PC-3 (cell line): ENCODE results near the gene MON1A. TPM values are rescaled to one million over a fixed set of nuclear protein-coding genes. Genes with fewer than 3 reads are reported as not detected.

Source experiments
- ATAC-seq: fragments of 200-7000 bp; cut with Tn5 transposase; 2 replicates; pipeline ENCODE4 v1.9.1; 2020; ENCODE audit warnings: mild to moderate bottlenecking, moderate library complexity
- BruUV-seq: library from RNA; stranded (reverse); fragments of 400-500 nt; replicated peaks from 2 replicates; lab custom pipeline; 2021; lab: Mats Ljungman, UMichigan
- CTCF ChIA-PET: fragments of 300-600 bp; sonication (Branson Sonifier 250); formaldehyde crosslinking; loops from one replicate; lab custom pipeline; 2022; ENCODE audit warnings: antibody characterized with exemption; lab: Charles Lee
- POLR2A ChIA-PET: fragments of 300-600 bp; sonication (Branson Sonifier 250); formaldehyde crosslinking; loops from one replicate; lab custom pipeline; 2022; ENCODE audit warnings: antibody characterized with exemption; ENCODE audit not compliant: unreplicated experiment; lab: Charles Lee
- DNase-seq: peaks from one replicate; pipeline ENCODE4 v3.0.0-alpha.2; 2015
- H2AFZ ChIP-seq: fragments of 300-600 bp; sonication (generic); 2 replicates; pipeline ENCODE4 v1.6.0; 2016; ENCODE audit warnings: antibody characterized with exemption, low read length
- H3F3A ChIP-seq: fragments of 300-600 bp; sonication (generic); one replicate; pipeline ENCODE4 v1.6.0; 2017; ENCODE audit warnings: antibody characterized with exemption, low read length, control low read depth, mild to moderate bottlenecking; ENCODE audit not compliant: unreplicated experiment
- H3K27ac ChIP-seq: fragments of 300-600 bp; sonication (generic); 2 replicates; pipeline ENCODE4 v1.5.1; 2016; ENCODE audit warnings: mild to moderate bottlenecking, low read length
- H3K27me3 ChIP-seq: fragments of 300-600 bp; sonication (generic); 2 replicates; pipeline ENCODE4 v1.6.1; 2016; ENCODE audit warnings: low read length, mixed read lengths
- H3K36me3 ChIP-seq: fragments of 300-600 bp; sonication (generic); 2 replicates; pipeline ENCODE4 v1.6.1; 2016; ENCODE audit warnings: low read depth, mixed run types, low read length, mixed read lengths
- H3K4me1 ChIP-seq: fragments of 300-600 bp; sonication (generic); 2 replicates; pipeline ENCODE4 v1.5.1; 2016; ENCODE audit warnings: low read length; ENCODE audit not compliant: insufficient read depth
- H3K4me2 ChIP-seq: fragments of 300-600 bp; sonication (generic); 2 replicates; pipeline ENCODE4 v1.6.0; 2016; ENCODE audit warnings: low read length
- H3K4me3 ChIP-seq: fragments of 300-600 bp; sonication (generic); 2 replicates; pipeline ENCODE4 v1.5.1; 2016; ENCODE audit warnings: mild to moderate bottlenecking, low read length, mixed read lengths
- H3K79me2 ChIP-seq: fragments of 300-600 bp; sonication (generic); 2 replicates; pipeline ENCODE4 v1.6.1; 2017; ENCODE audit warnings: low read length, mixed read lengths
- H3K9ac ChIP-seq: fragments of 300-600 bp; sonication (generic); 2 replicates; pipeline ENCODE4 v1.6.0; 2016; ENCODE audit warnings: mild to moderate bottlenecking, low read length
- H3K9me2 ChIP-seq: fragments of 300-600 bp; sonication (generic); replicated peaks from 2 replicates; pipeline ENCODE4 v1.6.1; 2016; ENCODE audit warnings: mixed run types, low read length, mixed read lengths
- H3K9me3 ChIP-seq: fragments of 300-600 bp; sonication (generic); 2 replicates; pipeline ENCODE4 v1.6.1; 2016; ENCODE audit warnings: low read length, mixed read lengths
- H4K20me1 ChIP-seq: fragments of 300-600 bp; sonication (generic); 2 replicates; pipeline ENCODE4 v1.6.1; 2016; ENCODE audit warnings: low read length, mixed read lengths
- EZH2 ChIP-seq: fragments of 300-600 bp; sonication (generic); IDR thresholded peaks from one replicate; pipeline ENCODE4 v1.6.1; 2017; ENCODE audit warnings: antibody characterized with exemption, mild to moderate bottlenecking, low read length; ENCODE audit not compliant: unreplicated experiment
- EZH2phosphoT487 ChIP-seq: fragments of 300-600 bp; sonication (generic); IDR thresholded peaks from 2 replicates; pipeline ENCODE4 v1.6.1; 2018; ENCODE audit warnings: mild to moderate bottlenecking, antibody characterized with exemption, low read length, borderline replicate concordance
- intact Hi-C: fragments of 100-400 bp; cut with micrococcal nuclease; formaldehyde crosslinking; loops from 2 replicates; pipeline ENCODE4 v1.9.0; 2023
- total RNA-seq: library from RNA; depleted of rRNA; stranded (reverse); fragments of >200 nt; gene quantifications from 2 replicates; pipeline ENCODE4 v1.2.3, GENCODE V29; 2014
- TF ChIP-seq, protein P1 (sequence below): fragments of 300-600 bp; sonication (generic); conservative IDR thresholded peaks from 2 replicates; pipeline ENCODE4 v1.5.1; 2017; ENCODE audit warnings: antibody characterized with exemption, low read depth, mild to moderate bottlenecking, low read length

Gene MON1A
- total RNA-seq, 1 experiment from 2014 or later = 20.8 TPM

DNA sequence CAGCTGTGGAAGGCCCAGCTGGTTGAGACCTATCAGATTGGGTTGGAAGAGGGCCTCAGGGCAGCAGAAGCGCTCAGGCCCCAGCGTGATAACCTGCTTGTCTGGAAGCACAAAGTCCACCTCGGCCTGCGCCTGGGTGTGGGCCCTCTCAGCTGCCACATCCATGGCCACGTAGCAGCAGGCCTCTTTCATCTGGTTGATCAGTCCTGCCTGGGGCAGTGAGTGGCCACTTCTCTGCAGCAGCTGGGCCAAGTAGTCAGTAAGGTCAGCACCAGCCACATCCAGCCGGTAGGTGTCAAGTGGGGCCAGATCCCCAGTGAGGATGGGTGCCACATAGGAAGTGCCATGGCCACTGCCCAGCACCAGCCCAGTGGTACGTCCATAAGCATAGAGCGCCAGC lies 56.0 kb downstream of the MON1A start:
- Histone ChIP-seq H3K27me3 (peaks cover 1% of the 10 kb centered on the region; the same call in 1 of the 2 replicates), H3K36me3 (no peaks in the 10 kb centered on the region), H2AFZ (no peak overlapping the region), H3K9me2 (no peaks in the 10 kb centered on the region), H3K27ac (no peak overlapping the region), H4K20me1 (no peaks in the 10 kb centered on the region), H3K4me1 (no peaks in the 10 kb centered on the region), H3K4me2 (no peak overlapping the region), H3K9me3 (no peaks in the 10 kb centered on the region), H3F3A (no peaks in the 10 kb centered on the region), H3K4me3 (no peak overlapping the region), H3K9ac (no peak overlapping the region), H3K79me2 (no peaks in the 10 kb centered on the region)
- CTCF ChIA-PET = no interaction called here
- no peak for DNase-seq
- intact Hi-C loops = no loop called here
- TF ChIP-seq, protein P1, sequence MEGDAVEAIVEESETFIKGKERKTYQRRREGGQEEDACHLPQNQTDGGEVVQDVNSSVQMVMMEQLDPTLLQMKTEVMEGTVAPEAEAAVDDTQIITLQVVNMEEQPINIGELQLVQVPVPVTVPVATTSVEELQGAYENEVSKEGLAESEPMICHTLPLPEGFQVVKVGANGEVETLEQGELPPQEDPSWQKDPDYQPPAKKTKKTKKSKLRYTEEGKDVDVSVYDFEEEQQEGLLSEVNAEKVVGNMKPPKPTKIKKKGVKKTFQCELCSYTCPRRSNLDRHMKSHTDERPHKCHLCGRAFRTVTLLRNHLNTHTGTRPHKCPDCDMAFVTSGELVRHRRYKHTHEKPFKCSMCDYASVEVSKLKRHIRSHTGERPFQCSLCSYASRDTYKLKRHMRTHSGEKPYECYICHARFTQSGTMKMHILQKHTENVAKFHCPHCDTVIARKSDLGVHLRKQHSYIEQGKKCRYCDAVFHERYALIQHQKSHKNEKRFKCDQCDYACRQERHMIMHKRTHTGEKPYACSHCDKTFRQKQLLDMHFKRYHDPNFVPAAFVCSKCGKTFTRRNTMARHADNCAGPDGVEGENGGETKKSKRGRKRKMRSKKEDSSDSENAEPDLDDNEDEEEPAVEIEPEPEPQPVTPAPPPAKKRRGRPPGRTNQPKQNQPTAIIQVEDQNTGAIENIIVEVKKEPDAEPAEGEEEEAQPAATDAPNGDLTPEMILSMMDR = no peak
- TF ChIP-seq EZH2 (no peak), EZH2phosphoT487 (no peak)
- no TSS peak for BruUV-seq
- no peak for ATAC-seq
- POLR2A ChIA-PET = no interaction called here

DNA sequence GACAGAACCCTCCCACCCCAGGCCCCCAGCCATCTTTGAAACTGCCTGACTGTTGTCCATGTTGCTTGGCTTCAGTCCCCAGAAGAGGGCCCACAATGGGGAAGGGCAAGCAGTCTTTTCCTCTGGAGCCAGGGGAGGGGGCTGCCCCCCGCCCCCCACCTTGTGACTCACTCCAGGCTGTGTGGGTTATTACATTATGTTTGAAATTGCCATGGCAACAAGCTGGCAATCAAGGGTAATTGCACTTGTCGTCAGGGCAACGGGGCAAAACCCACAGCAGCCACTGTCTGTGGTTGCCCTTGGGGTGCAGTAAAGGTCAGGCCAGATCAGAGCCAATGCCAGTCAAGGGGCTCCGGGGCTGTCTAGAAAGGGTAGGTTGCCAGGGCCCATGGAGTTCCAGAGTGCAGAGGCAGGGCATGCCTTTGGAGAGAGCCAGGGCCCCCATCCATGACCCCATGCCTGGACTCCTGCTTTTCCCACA lies 56.8 kb downstream of the MON1A start:
- Histone ChIP-seq H4K20me1 (no peaks in the 10 kb centered on the region), H3K27me3 (peaks cover 3% of the 10 kb centered on the region; the same call in 1 of the 2 replicates), H3K4me3 (no peak overlapping the region), H3K79me2 (no peaks in the 10 kb centered on the region), H3K4me2 (no peak overlapping the region), H3K9me3 (no peaks in the 10 kb centered on the region), H3K4me1 (no peaks in the 10 kb centered on the region), H3F3A (no peaks in the 10 kb centered on the region), H3K36me3 (no peaks in the 10 kb centered on the region), H3K27ac (no peak overlapping the region), H2AFZ (no peak overlapping the region), H3K9ac (no peak overlapping the region), H3K9me2 (no peaks in the 10 kb centered on the region)
- ATAC-seq (no peak), DNase-seq (no peak)
- intact Hi-C loops = no loop called here
- ChIA-PET POLR2A (no interaction called here), CTCF (no interaction called here)
- TF ChIP-seq, protein P1 = no peak
- no TSS peak for BruUV-seq

DNA sequence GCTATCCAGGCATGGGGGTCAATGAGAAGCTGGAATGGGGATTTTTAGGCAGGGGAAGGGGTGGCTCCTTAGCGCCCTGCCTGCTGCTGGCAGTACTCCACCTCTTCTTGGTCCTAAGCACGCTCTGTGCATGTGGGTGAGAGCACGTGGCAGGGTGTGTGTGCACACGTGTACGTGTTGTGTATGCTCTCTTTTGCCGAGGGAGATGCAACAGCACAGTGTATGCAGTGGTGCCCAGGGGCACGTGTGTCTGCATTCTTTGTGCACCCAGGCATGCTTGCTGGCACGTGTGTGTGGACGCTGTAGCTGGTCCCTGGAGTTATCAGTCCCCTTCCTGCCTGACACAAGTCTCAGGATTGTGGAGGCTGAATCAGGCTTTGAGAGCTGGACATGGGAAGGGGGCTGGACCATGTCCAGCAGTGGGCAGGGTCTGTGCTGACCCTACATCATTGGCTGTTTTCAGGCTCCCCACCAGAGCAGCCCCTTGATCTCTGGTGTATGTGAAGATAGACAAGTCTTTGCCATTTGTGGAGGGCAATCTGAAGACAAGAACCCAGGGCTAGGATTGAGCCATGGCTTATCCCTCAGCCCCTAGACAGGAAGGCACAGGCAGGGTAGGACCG lies 58.0 kb downstream of the MON1A start:
- Histone ChIP-seq H3F3A (no peaks in the 10 kb centered on the region), H3K36me3 (no peaks in the 10 kb centered on the region), H3K79me2 (no peaks in the 10 kb centered on the region), H3K9ac (no peak overlapping the region), H3K27ac (no peak overlapping the region), H3K9me2 (no peaks in the 10 kb centered on the region), H3K4me3 (no peak overlapping the region), H4K20me1 (no peaks in the 10 kb centered on the region), H3K27me3 (peaks cover 3% of the 10 kb centered on the region; the same call in 1 of the 2 replicates), H3K4me1 (no peaks in the 10 kb centered on the region), H2AFZ (no peak overlapping the region), H3K4me2 (no peak overlapping the region), H3K9me3 (no peaks in the 10 kb centered on the region)
- intact Hi-C loops = no loop called here
- ATAC-seq = no peak
- DNase-seq = no peak
- TF ChIP-seq, protein P1 = no peak
- TF ChIP-seq EZH2phosphoT487 (no peak), EZH2 (no peak)
- ChIA-PET POLR2A (no interaction called here), CTCF (no interaction called here)
- no TSS peak for BruUV-seq
